Smooth muscle cell (in vitro differentiated cells): ENCODE data around the gene ACACB. TPM values are rescaled to one million over a fixed set of nuclear protein-coding genes. Genes with fewer than 3 reads are reported as not detected.

Experiments used
- DNase-seq: peaks from one replicate; lab custom pipeline; 2025; ENCODE audit not compliant: unreplicated experiment; lab: John Stamatoyannopoulos, UW
- H2AFZ ChIP-seq: fragments of 200-600 bp; sonication (generic); 2 replicates; pipeline ENCODE4 v1.6.0; 2016; ENCODE audit warnings: antibody characterized with exemption, low read depth, mild to moderate bottlenecking
- H3F3A ChIP-seq: fragments of 200-600 bp; sonication (generic); 2 replicates; pipeline ENCODE4 v1.6.0; 2017; ENCODE audit warnings: antibody characterized with exemption, low read depth
- H3K27ac ChIP-seq: fragments of 200-600 bp; sonication (generic); 2 replicates; pipeline ENCODE4 v1.5.1; 2016; ENCODE audit warnings: low read depth, mild to moderate bottlenecking
- H3K27me3 ChIP-seq: fragments of 200-600 bp; sonication (generic); 2 replicates; pipeline ENCODE4 v1.6.1; 2016; ENCODE audit warnings: low read depth, mild to moderate bottlenecking
- H3K36me3 ChIP-seq: fragments of 200-600 bp; sonication (generic); 2 replicates; pipeline ENCODE4 v1.5.1; 2016; ENCODE audit warnings: low read depth
- H3K4me1 ChIP-seq: fragments of 200-600 bp; sonication (generic); 2 replicates; pipeline ENCODE4 v1.5.1; 2016; ENCODE audit warnings: low read depth
- H3K4me2 ChIP-seq: fragments of 200-600 bp; sonication (generic); 2 replicates; pipeline ENCODE4 v1.6.0; 2016; ENCODE audit warnings: mild to moderate bottlenecking
- H3K4me3 ChIP-seq: fragments of 200-600 bp; sonication (generic); 2 replicates; pipeline ENCODE4 v1.5.1; 2016; ENCODE audit warnings: mild to moderate bottlenecking
- H3K79me2 ChIP-seq: fragments of 200-600 bp; sonication (generic); 2 replicates; pipeline ENCODE4 v1.6.0; 2016; ENCODE audit warnings: low read depth, mild to moderate bottlenecking
- H3K9ac ChIP-seq: fragments of 200-600 bp; sonication (generic); 2 replicates; pipeline ENCODE4 v1.6.0; 2016; ENCODE audit warnings: low read depth
- H3K9me3 ChIP-seq: fragments of 200-600 bp; sonication (generic); replicated peaks from 2 replicates; pipeline ENCODE4 v1.5.1; 2016; ENCODE audit warnings: low read depth
- H4K20me1 ChIP-seq: fragments of 200-600 bp; sonication (generic); 2 replicates; pipeline ENCODE4 v1.6.0; 2016; ENCODE audit warnings: low read depth
- WGBS: methylation state at CpG from one replicate; pipeline ENCODE4 v1.1.7; 2016; ENCODE audit warnings: low lambda C conversion rate; 5-methylcytosine and 5-hydroxymethylcytosine counted together
- polyA plus RNA-seq: library from polyadenylated mRNA; unstranded; fragments of >200 nt; fragmentation: Nextera tagmentation; extraction: Ambion mirVana; gene quantifications from 2 replicates; pipeline ENCODE4 v1.2.1, GENCODE V29; 2016
- total RNA-seq: library from RNA; depleted of rRNA; stranded (reverse); fragments of >200 nt; gene quantifications from 2 replicates; pipeline ENCODE4 v1.2.3, GENCODE V29; 2014
- TF ChIP-seq, protein P1 (sequence below): fragments of 200-600 bp; sonication (generic); IDR thresholded peaks from 2 replicates; pipeline ENCODE4 v1.5.1; 2017; ENCODE audit warnings: borderline replicate concordance, mild to moderate bottlenecking, antibody characterized with exemption; ENCODE audit not compliant: insufficient read depth, poor library complexity, severe bottlenecking

ACACB gene
- total and polyA plus RNA-seq, 2 experiments from 2014 or later, result 0.58 to 2.0 TPM

DNA sequence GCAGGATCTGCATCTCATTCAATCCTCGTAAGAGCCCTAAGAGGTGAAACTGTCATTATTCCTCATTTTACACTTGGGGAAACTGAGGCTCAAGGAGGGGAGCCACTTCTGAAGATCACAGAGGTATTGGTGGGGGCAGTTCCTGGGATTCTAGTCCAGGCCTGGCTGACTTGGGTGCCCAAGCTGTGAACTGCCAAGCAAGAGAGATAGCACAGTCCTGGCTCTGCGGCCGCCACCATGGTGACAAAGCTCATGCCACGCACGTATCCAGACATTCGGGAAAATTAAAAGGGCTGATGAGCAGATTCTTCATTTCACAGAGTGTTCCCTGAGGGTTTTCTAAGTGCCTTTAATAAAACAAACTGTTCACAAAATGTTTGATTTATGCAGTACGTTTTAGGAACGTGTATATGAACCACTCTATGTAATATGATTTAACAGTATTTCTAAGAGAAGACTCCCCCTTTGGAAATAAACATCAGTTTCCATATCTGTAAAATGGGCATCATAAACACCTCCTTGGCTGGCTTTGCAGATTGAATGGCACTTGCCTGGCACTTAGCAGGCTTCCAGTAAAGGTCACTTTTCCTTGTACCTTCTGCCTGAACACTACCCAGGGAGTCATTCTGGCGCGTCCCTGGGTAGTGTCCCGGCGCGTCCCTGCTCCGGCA lies 84.6 kb downstream of the ACACB start:
- Histone ChIP-seq H3K4me2 (no peak overlapping the region), H3K27me3 (no peaks in the 10 kb centered on the region), H3K4me3 (no peak overlapping the region), H3K27ac (no peak overlapping the region), H3F3A (no peaks in the 10 kb centered on the region), H3K4me1 (no peaks in the 10 kb centered on the region), H3K79me2 (no peaks in the 10 kb centered on the region), H4K20me1 (no peaks in the 10 kb centered on the region), H3K9me3 (no peaks in the 10 kb centered on the region), H2AFZ (no peak overlapping the region), H3K9ac (no peak overlapping the region), H3K36me3 (no peaks in the 10 kb centered on the region)
- no peak for DNase-seq
- 97% methylated on average over 14 of the region's 14 CpGs for WGBS
- TF ChIP-seq, protein P1, sequence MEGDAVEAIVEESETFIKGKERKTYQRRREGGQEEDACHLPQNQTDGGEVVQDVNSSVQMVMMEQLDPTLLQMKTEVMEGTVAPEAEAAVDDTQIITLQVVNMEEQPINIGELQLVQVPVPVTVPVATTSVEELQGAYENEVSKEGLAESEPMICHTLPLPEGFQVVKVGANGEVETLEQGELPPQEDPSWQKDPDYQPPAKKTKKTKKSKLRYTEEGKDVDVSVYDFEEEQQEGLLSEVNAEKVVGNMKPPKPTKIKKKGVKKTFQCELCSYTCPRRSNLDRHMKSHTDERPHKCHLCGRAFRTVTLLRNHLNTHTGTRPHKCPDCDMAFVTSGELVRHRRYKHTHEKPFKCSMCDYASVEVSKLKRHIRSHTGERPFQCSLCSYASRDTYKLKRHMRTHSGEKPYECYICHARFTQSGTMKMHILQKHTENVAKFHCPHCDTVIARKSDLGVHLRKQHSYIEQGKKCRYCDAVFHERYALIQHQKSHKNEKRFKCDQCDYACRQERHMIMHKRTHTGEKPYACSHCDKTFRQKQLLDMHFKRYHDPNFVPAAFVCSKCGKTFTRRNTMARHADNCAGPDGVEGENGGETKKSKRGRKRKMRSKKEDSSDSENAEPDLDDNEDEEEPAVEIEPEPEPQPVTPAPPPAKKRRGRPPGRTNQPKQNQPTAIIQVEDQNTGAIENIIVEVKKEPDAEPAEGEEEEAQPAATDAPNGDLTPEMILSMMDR, result no peak

DNA sequence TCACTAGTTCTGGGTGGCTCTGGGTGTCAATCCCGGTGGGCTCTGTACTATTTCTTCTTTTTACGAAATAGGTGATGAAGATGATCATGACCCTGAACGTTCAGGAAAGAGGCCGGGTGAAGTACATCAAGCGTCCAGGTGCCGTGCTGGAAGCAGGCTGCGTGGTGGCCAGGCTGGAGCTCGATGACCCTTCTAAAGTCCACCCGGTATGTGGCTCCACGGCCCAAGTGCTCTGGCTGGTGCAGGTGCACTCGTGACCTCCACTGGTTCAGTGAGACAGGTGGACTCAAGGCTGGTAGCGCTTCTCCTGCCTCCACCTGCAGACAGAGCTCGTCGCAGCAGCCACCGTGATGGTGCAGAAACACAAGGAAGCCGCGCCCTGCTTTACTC lies 85.1 kb downstream of the ACACB start:
- H3K36me3 ChIP-seq, result no peaks in the 10 kb centered on the region
- H3F3A ChIP-seq, result no peaks in the 10 kb centered on the region
- no peaks in the 10 kb centered on the region for H3K27me3 ChIP-seq
- H3K4me2 ChIP-seq, result no peak overlapping the region
- H3K9me3 ChIP-seq, result no peaks in the 10 kb centered on the region
- no peak overlapping the region for H2AFZ ChIP-seq
- no peak for DNase-seq
- 94% methylated on average over 17 of the region's 17 CpGs for WGBS
- no peak overlapping the region for H3K9ac ChIP-seq
- TF ChIP-seq, protein P1, result no peak
- H3K4me1 ChIP-seq, result no peaks in the 10 kb centered on the region
- no peak overlapping the region for H3K27ac ChIP-seq
- no peaks in the 10 kb centered on the region for H4K20me1 ChIP-seq
- no peaks in the 10 kb centered on the region for H3K79me2 ChIP-seq
- no peak overlapping the region for H3K4me3 ChIP-seq

DNA sequence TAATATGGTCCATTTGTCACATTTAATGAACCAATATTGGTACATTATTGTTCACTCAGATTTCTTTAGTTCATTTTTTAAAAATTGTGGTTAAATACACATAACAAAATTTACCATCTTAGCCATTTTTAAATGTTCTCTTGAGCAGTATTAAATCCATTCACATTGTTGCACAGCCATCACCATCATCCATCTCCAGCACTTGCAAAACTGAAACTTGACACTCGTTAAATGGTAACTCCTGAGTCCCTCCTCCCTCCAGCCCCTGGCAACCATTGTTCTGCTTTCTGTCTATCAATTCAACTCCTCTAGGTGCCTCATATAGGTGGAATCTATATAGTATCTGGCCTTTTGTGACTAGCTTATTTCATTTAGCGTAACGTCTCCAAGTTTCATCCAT lies 86.4 kb downstream of the ACACB start:
- Histone ChIP-seq H3K27me3 (no peaks in the 10 kb centered on the region), H3K27ac (no peak overlapping the region), H3K9me3 (no peaks in the 10 kb centered on the region), H3K4me2 (no peak overlapping the region), H2AFZ (no peak overlapping the region), H3K4me3 (no peak overlapping the region), H3F3A (no peaks in the 10 kb centered on the region), H3K4me1 (no peaks in the 10 kb centered on the region), H3K9ac (no peak overlapping the region), H3K79me2 (no peaks in the 10 kb centered on the region), H4K20me1 (no peaks in the 10 kb centered on the region), H3K36me3 (no peaks in the 10 kb centered on the region)
- WGBS, result 94% methylated on average over 3 of the region's 3 CpGs
- DNase-seq, result no peak
- TF ChIP-seq, protein P1, result no peak

DNA sequence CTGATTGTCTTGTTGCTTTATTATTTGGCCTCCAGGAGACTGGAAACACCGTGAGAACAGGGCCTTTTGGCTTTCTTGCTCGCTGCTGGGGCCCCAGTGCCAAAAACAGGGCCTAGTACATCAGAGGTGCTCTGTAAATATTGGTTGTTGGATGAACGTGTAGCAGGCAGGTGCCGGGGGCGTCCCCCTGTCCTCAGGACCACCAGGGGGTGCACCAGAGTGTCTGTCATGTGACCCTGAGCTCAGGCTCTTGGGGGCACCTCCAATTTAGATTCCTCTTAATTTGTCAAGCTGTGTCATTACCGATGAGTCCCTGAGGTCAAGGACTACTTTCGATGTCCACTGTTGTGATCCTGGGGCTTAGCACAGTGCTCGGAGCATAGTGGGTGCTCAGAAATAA lies 87.1 kb downstream of the ACACB start:
- no peaks in the 10 kb centered on the region for H3K36me3 ChIP-seq
- H3K4me2 ChIP-seq, result no peak overlapping the region
- no peak for DNase-seq
- WGBS, result 95% methylated on average over 8 of the region's 8 CpGs
- H3K27me3 ChIP-seq, result no peaks in the 10 kb centered on the region
- no peak overlapping the region for H3K9ac ChIP-seq
- no peak overlapping the region for H2AFZ ChIP-seq
- H3K4me1 ChIP-seq, result no peaks in the 10 kb centered on the region
- H3K4me3 ChIP-seq, result no peak overlapping the region
- no peak overlapping the region for H3K27ac ChIP-seq
- H3K79me2 ChIP-seq, result no peaks in the 10 kb centered on the region
- no peaks in the 10 kb centered on the region for H3F3A ChIP-seq
- TF ChIP-seq, protein P1, result no peak
- no peaks in the 10 kb centered on the region for H3K9me3 ChIP-seq
- H4K20me1 ChIP-seq, result no peaks in the 10 kb centered on the region
